Astrocyte (in vitro differentiated cells and primary cell): Measurements from ENCODE around the gene PPP1R37. TPM values are rescaled to one million over a fixed set of nuclear protein-coding genes. Genes with fewer than 3 reads are reported as not detected.

Experiments
- DNase-seq: peaks from one replicate; pipeline ENCODE4 v3.0.0-alpha.2; 2010; ENCODE audit warnings: low read depth
- FAIRE-seq: peaks from 2 replicates; lab custom pipeline; 2011; peaks lifted over from hg19 to GRCh38; lab: Jason Lieb, UNC
- H2AFZ ChIP-seq: 2 replicates; pipeline ENCODE4 v1.6.0; 2012; ENCODE audit warnings: low read depth, low read length, inconsistent platforms
- H3K27ac ChIP-seq: 2 replicates; pipeline ENCODE4 v1.5.1; 2011; ENCODE audit warnings: low read depth, low read length, inconsistent platforms
- H3K27me3 ChIP-seq: 2 replicates; pipeline ENCODE4 v1.6.0; 2011; ENCODE audit warnings: low read length, inconsistent platforms; ENCODE audit not compliant: insufficient read depth
- H3K36me3 ChIP-seq: 2 replicates; pipeline ENCODE4 v1.5.1; 2011; ENCODE audit warnings: low read length, inconsistent platforms; ENCODE audit not compliant: insufficient read depth
- H3K4me1 ChIP-seq: 2 replicates; pipeline ENCODE4 v1.5.1; 2011; ENCODE audit warnings: low read length, inconsistent platforms; ENCODE audit not compliant: insufficient read depth
- H3K4me2 ChIP-seq: 2 replicates; pipeline ENCODE4 v1.6.0; 2012; ENCODE audit warnings: low read length, inconsistent platforms
- H3K4me3 ChIP-seq: 2 replicates; pipeline ENCODE4 v1.5.1; 2011; ENCODE audit warnings: low read depth, mild to moderate bottlenecking, low read length, inconsistent platforms; ENCODE audit not compliant: insufficient read depth
- H3K79me2 ChIP-seq: 2 replicates; pipeline ENCODE4 v1.6.0; 2012; ENCODE audit warnings: mild to moderate bottlenecking, low read length, inconsistent platforms; ENCODE audit not compliant: insufficient read depth
- H3K9ac ChIP-seq: 2 replicates; pipeline ENCODE4 v1.6.0; 2012; ENCODE audit warnings: mild to moderate bottlenecking, low read length, inconsistent platforms
- H3K9me3 ChIP-seq: 2 replicates; pipeline ENCODE4 v1.5.1; 2012; ENCODE audit warnings: low read depth, mild to moderate bottlenecking, low read length, inconsistent platforms; ENCODE audit not compliant: insufficient read depth
- H4K20me1 ChIP-seq: 2 replicates; pipeline ENCODE4 v1.6.0; 2012; ENCODE audit warnings: low read length, inconsistent platforms; ENCODE audit not compliant: insufficient read depth
- H3K27ac Mint-ChIP-seq: one replicate; pipeline ENCODE4 v1.8.0; 2021; ENCODE audit warnings: mild to moderate bottlenecking, mixed read lengths; ENCODE audit not compliant: unreplicated experiment
- H3K27me3 Mint-ChIP-seq: one replicate; pipeline ENCODE4 v1.8.0; 2021; ENCODE audit warnings: low read depth, mixed read lengths; ENCODE audit not compliant: unreplicated experiment
- H3K36me3 Mint-ChIP-seq: one replicate; pipeline ENCODE4 v1.8.0; 2021; ENCODE audit warnings: low read depth, mixed read lengths; ENCODE audit not compliant: unreplicated experiment
- H3K4me1 Mint-ChIP-seq: one replicate; pipeline ENCODE4 v1.8.0; 2021; ENCODE audit warnings: low read depth, mixed read lengths; ENCODE audit not compliant: unreplicated experiment
- H3K4me3 Mint-ChIP-seq: one replicate; pipeline ENCODE4 v1.8.0; 2021; ENCODE audit warnings: mild to moderate bottlenecking, moderate library complexity, mixed read lengths; ENCODE audit not compliant: unreplicated experiment
- H3K9me3 Mint-ChIP-seq: one replicate; pipeline ENCODE4 v1.8.0; 2021; ENCODE audit warnings: mild to moderate bottlenecking, mixed read lengths; ENCODE audit not compliant: unreplicated experiment
- CTCF ChIP-seq: IDR thresholded peaks from 2 replicates; pipeline ENCODE4 v1.5.1; 2011; ENCODE audit warnings: low read depth, mild to moderate bottlenecking, inconsistent platforms, low read length, moderate library complexity; ENCODE audit not compliant: insufficient read depth
- EZH2 ChIP-seq: IDR thresholded peaks from 2 replicates; pipeline ENCODE4 v1.6.1; 2012; ENCODE audit warnings: mild to moderate bottlenecking, low read length, inconsistent platforms; ENCODE audit not compliant: insufficient read depth
- total RNA-seq: library from RNA; stranded (reverse); gene quantifications from 2 replicates; pipeline ENCODE4 v1.2.1, GENCODE V29; 2021

The PPP1R37 gene
- total RNA-seq, 1 donor from 2014 or later: 29.1 TPM

- H3K36me3 Mint-ChIP-seq: peaks cover 2% of the 10 kb centered on the region
- H3K27me3 Mint-ChIP-seq: no peaks in the 10 kb centered on the region
- H3K4me2 ChIP-seq: no peak overlapping the region
- FAIRE-seq (no peak), DNase-seq (no peak)
- no peaks in the 10 kb centered on the region for H3K9me3 Mint-ChIP-seq
- H4K20me1 ChIP-seq: peaks cover 93% of the 10 kb centered on the region
- no peak for TF ChIP-seq CTCF
- no peak for TF ChIP-seq EZH2
- no peaks in the 10 kb centered on the region for H3K9me3 ChIP-seq
- H3K36me3 ChIP-seq: no peaks in the 10 kb centered on the region
- no peak overlapping the region for H3K4me3 Mint-ChIP-seq
- no peak overlapping the region for H3K9ac ChIP-seq
- no peaks in the 10 kb centered on the region for H3K4me1 Mint-ChIP-seq
- H3K79me2 ChIP-seq: peaks cover 85% of the 10 kb centered on the region
- H3K27me3 ChIP-seq: no peaks in the 10 kb centered on the region
- no peak overlapping the region for H3K27ac Mint-ChIP-seq
- no peaks in the 10 kb centered on the region for H3K4me1 ChIP-seq
- no peak overlapping the region for H2AFZ ChIP-seq
- H3K4me3 ChIP-seq: no peak overlapping the region
- no peak overlapping the region for H3K27ac ChIP-seq
These were observed 30.5 kb downstream of the PPP1R37 start for GRCh38 chr19:45123440-45123850.

GRCh38 chr19:45124021-45124420 lies 31.0 kb downstream of the PPP1R37 start:
- Histone ChIP-seq H3K4me3 (no peak overlapping the region), H3K36me3 (no peaks in the 10 kb centered on the region), H2AFZ (no peak overlapping the region), H3K4me2 (no peak overlapping the region), H3K4me1 (no peaks in the 10 kb centered on the region), H3K79me2 (peaks cover 88% of the 10 kb centered on the region), H4K20me1 (peaks cover 93% of the 10 kb centered on the region), H3K27me3 (no peaks in the 10 kb centered on the region), H3K27ac (no peak overlapping the region), H3K9ac (no peak overlapping the region), H3K9me3 (no peaks in the 10 kb centered on the region)
- FAIRE-seq (no peak), DNase-seq (no peak)
- H3K4me1 Mint-ChIP-seq: no peaks in the 10 kb centered on the region
- peaks cover 2% of the 10 kb centered on the region for H3K36me3 Mint-ChIP-seq
- H3K27ac Mint-ChIP-seq: peak overlapping the region; percentile 43
- H3K4me3 Mint-ChIP-seq: no peak overlapping the region
- no peaks in the 10 kb centered on the region for H3K27me3 Mint-ChIP-seq
- TF ChIP-seq EZH2 (no peak), CTCF (no peak)
- no peaks in the 10 kb centered on the region for H3K9me3 Mint-ChIP-seq

DNA sequence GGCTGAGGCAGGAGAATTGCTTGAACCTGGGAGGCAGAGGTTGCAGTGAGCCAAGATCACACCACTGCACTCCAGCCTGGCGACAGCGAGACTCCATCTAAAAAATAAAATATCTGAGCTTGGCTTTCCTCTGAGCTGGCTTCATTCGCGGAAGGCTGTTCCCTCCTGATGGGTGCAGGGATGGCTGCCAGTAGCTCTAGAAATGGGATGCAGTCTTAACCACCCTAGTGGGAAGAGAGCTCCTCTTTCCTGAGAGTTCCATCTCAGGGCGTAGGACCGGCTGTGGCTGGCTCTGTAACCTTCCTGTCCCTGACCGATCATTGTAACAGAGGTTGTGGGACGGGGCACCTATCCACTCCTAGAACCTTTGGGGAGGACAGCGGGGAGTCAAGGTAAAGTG lies 32.4 kb downstream of the PPP1R37 start:
- FAIRE-seq (no peak), DNase-seq (no peak)
- no peaks in the 10 kb centered on the region for H3K27me3 ChIP-seq
- Mint-ChIP-seq H3K27ac (no peak overlapping the region), H3K36me3 (peaks cover 2% of the 10 kb centered on the region), H3K27me3 (no peaks in the 10 kb centered on the region), H3K4me1 (no peaks in the 10 kb centered on the region), H3K4me3 (no peak overlapping the region), H3K9me3 (no peaks in the 10 kb centered on the region)
- H3K9me3 ChIP-seq: no peaks in the 10 kb centered on the region
- TF ChIP-seq CTCF (no peak), EZH2 (no peak)
- no peaks in the 10 kb centered on the region for H3K4me1 ChIP-seq
- H4K20me1 ChIP-seq: peaks cover 95% of the 10 kb centered on the region
- H3K27ac ChIP-seq: no peak overlapping the region
- H3K4me3 ChIP-seq: no peak overlapping the region
- no peak overlapping the region for H2AFZ ChIP-seq
- H3K36me3 ChIP-seq: no peaks in the 10 kb centered on the region
- no peak overlapping the region for H3K4me2 ChIP-seq
- H3K79me2 ChIP-seq: peaks cover 89% of the 10 kb centered on the region
- no peak overlapping the region for H3K9ac ChIP-seq
